MM.1S (cell line): ENCODE results near the gene B4GALT5.

Experiments
- DNase-seq: peaks from one replicate; pipeline ENCODE4 v3.0.0-alpha.2; 2015
- H2AFZ ChIP-seq: fragments of 300-600 bp; sonication (generic); 2 replicates; pipeline ENCODE4 v1.6.0; 2016; ENCODE audit warnings: antibody characterized with exemption, low read length
- H3F3A ChIP-seq: fragments of 300-600 bp; sonication (generic); 2 replicates; pipeline ENCODE4 v1.6.1; 2016; ENCODE audit warnings: mild to moderate bottlenecking, antibody characterized with exemption, low read length, moderate library complexity, mixed read lengths; ENCODE audit not compliant: insufficient read depth
- H3K27ac ChIP-seq: fragments of 300-600 bp; sonication (generic); 2 replicates; pipeline ENCODE4 v1.5.1; 2016; ENCODE audit warnings: mild to moderate bottlenecking, low read length
- H3K27me3 ChIP-seq: fragments of 300-600 bp; sonication (generic); replicated peaks from 2 replicates; pipeline ENCODE4 v1.6.0; 2016; ENCODE audit warnings: low read length; ENCODE audit not compliant: insufficient read depth
- H3K36me3 ChIP-seq: fragments of 300-600 bp; sonication (generic); replicated peaks from 2 replicates; pipeline ENCODE4 v1.6.1; 2016; ENCODE audit warnings: mild to moderate bottlenecking, low read length, mixed read lengths; ENCODE audit not compliant: insufficient read depth
- H3K4me1 ChIP-seq: fragments of 300-600 bp; sonication (generic); 2 replicates; pipeline ENCODE4 v1.6.1; 2016; ENCODE audit warnings: low read length, mixed read lengths
- H3K4me2 ChIP-seq: fragments of 300-600 bp; sonication (generic); 2 replicates; pipeline ENCODE4 v1.6.0; 2016; ENCODE audit warnings: low read depth, low read length
- H3K4me3 ChIP-seq: fragments of 300-600 bp; sonication (generic); 2 replicates; pipeline ENCODE4 v1.5.1; 2016; ENCODE audit warnings: low read length, mixed read lengths
- H3K79me2 ChIP-seq: fragments of 300-600 bp; sonication (generic); 2 replicates; pipeline ENCODE4 v1.6.1; 2016; ENCODE audit warnings: mixed run types, low read length, mixed read lengths
- H3K9ac ChIP-seq: fragments of 300-600 bp; sonication (generic); 2 replicates; pipeline ENCODE4 v1.6.1; 2016; ENCODE audit warnings: low read length, mixed read lengths
- H3K9me2 ChIP-seq: fragments of 300-600 bp; sonication (generic); replicated peaks from 2 replicates; pipeline ENCODE4 v1.6.1; 2016; ENCODE audit warnings: mild to moderate bottlenecking, low read length, mixed read lengths; ENCODE audit not compliant: insufficient read depth
- H3K9me3 ChIP-seq: fragments of 300-600 bp; sonication (generic); replicated peaks from 2 replicates; pipeline ENCODE4 v1.6.1; 2016; ENCODE audit warnings: mild to moderate bottlenecking, low read length, mixed read lengths; ENCODE audit not compliant: insufficient read depth
- H4K20me1 ChIP-seq: fragments of 300-600 bp; sonication (generic); 2 replicates; pipeline ENCODE4 v1.6.1; 2016; ENCODE audit warnings: mild to moderate bottlenecking, low read length, moderate library complexity, mixed read lengths; ENCODE audit not compliant: insufficient read depth
- EZH2 ChIP-seq: fragments of 300-600 bp; sonication (generic); optimal IDR thresholded peaks from 2 replicates; pipeline ENCODE3; 2017; ENCODE audit warnings: low read depth, mild to moderate bottlenecking, antibody characterized with exemption, low read length, mixed read lengths
- EZH2phosphoT487 ChIP-seq: fragments of 300-600 bp; sonication (generic); IDR thresholded peaks from 2 replicates; pipeline ENCODE4 v1.6.1; 2018; ENCODE audit warnings: antibody characterized with exemption, low read length
- TF ChIP-seq, protein P1 (sequence below): fragments of 300-600 bp; sonication (generic); IDR thresholded peaks from 2 replicates; pipeline ENCODE4 v1.5.1; 2016; ENCODE audit warnings: antibody characterized with exemption, low read length, mixed read lengths

The B4GALT5 gene

GRCh38 chr20:49624317-49624716 is 89.4 kb downstream of the B4GALT5 start:
- no peak for DNase-seq
- Histone ChIP-seq H3K9me3 (no peaks in the 10 kb centered on the region), H3K4me1 (peaks cover 25% of the 10 kb centered on the region), H3K4me3 (no peak overlapping the region), H3K9me2 (no peaks in the 10 kb centered on the region), H3K36me3 (no peaks in the 10 kb centered on the region), H3K9ac (no peak overlapping the region), H3F3A (peaks cover 21% of the 10 kb centered on the region), H3K4me2 (no peak overlapping the region), H3K79me2 (no peaks in the 10 kb centered on the region), H3K27ac (no peak overlapping the region), H4K20me1 (no peaks in the 10 kb centered on the region), H3K27me3 (peaks cover 16% of the 10 kb centered on the region), H2AFZ (no peak overlapping the region)
- TF ChIP-seq, protein P1, sequence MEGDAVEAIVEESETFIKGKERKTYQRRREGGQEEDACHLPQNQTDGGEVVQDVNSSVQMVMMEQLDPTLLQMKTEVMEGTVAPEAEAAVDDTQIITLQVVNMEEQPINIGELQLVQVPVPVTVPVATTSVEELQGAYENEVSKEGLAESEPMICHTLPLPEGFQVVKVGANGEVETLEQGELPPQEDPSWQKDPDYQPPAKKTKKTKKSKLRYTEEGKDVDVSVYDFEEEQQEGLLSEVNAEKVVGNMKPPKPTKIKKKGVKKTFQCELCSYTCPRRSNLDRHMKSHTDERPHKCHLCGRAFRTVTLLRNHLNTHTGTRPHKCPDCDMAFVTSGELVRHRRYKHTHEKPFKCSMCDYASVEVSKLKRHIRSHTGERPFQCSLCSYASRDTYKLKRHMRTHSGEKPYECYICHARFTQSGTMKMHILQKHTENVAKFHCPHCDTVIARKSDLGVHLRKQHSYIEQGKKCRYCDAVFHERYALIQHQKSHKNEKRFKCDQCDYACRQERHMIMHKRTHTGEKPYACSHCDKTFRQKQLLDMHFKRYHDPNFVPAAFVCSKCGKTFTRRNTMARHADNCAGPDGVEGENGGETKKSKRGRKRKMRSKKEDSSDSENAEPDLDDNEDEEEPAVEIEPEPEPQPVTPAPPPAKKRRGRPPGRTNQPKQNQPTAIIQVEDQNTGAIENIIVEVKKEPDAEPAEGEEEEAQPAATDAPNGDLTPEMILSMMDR, result no peak

GRCh38 chr20:49622243-49622642 is 91.4 kb downstream of the B4GALT5 start:
- Histone ChIP-seq H3K79me2 (no peaks in the 10 kb centered on the region), H3K4me3 (no peak overlapping the region), H3K27me3 (peaks cover 32% of the 10 kb centered on the region), H3K4me1 (peaks cover 25% of the 10 kb centered on the region), H3K9me3 (no peaks in the 10 kb centered on the region), H3K36me3 (no peaks in the 10 kb centered on the region), H3K27ac (no peak overlapping the region), H3K9ac (no peak overlapping the region), H3F3A (peaks cover 21% of the 10 kb centered on the region), H4K20me1 (no peaks in the 10 kb centered on the region), H2AFZ (no peak overlapping the region), H3K4me2 (no peak overlapping the region), H3K9me2 (no peaks in the 10 kb centered on the region)
- DNase-seq, result no peak
- TF ChIP-seq, protein P1, result no peak
- TF ChIP-seq EZH2phosphoT487 (no peak), EZH2 (no peak)

GRCh38 chr20:49620364-49621240 is 93.1 kb downstream of the B4GALT5 start:
- H3K9me3 ChIP-seq, result no peaks in the 10 kb centered on the region
- no peaks in the 10 kb centered on the region for H3K79me2 ChIP-seq
- H3K27ac ChIP-seq, result peak overlapping the region; percentile 38; the same call in 1 of the 2 replicates
- H3K4me3 ChIP-seq, result no peak overlapping the region; the same call in 1 of the 2 replicates
- no peaks in the 10 kb centered on the region for H4K20me1 ChIP-seq
- no peak overlapping the region for H3K9ac ChIP-seq
- H3K9me2 ChIP-seq, result no peaks in the 10 kb centered on the region
- DNase-seq, result peak; percentile 88
- H2AFZ ChIP-seq, result no peak overlapping the region
- peaks cover 25% of the 10 kb centered on the region for H3K4me1 ChIP-seq
- H3K36me3 ChIP-seq, result no peaks in the 10 kb centered on the region
- no peak for TF ChIP-seq EZH2phosphoT487
- TF ChIP-seq EZH2, result no peak
- TF ChIP-seq, protein P1, result no peak
- peaks cover 21% of the 10 kb centered on the region for H3F3A ChIP-seq
- H3K4me2 ChIP-seq, result peak overlapping the region; percentile 80
- peaks cover 32% of the 10 kb centered on the region for H3K27me3 ChIP-seq
